Measurements from ENCODE around the gene FTH1. TPM values are rescaled to one million over a fixed set of nuclear protein-coding genes. Genes with fewer than 3 reads are reported as not detected.

Gene FTH1
- total and polyA plus RNA-seq, 2 of the 13 experiments (the other 11 are each of a cell fraction or from before 2014, with no cell fraction given), result 607 to 760 TPM

- TF ChIP-seq DRAP1 (CRISPR knock-in tag; IDR thresholded peaks at IDR 0.05) (0 out of 2 replicates have a peak, but pooled peaks have one; percentile 14), RAD51 (IDR thresholded peaks at IDR 0.05; ENCODE audit: borderline replicate concordance) (no peak), HMGXB4 (CRISPR knock-in tag; IDR thresholded peaks at IDR 0.05; ENCODE audit: borderline replicate concordance in 1 of 2, low read depth in 1 of 2) (peak in 1 of 2 experiments; percentile 65; a peak in 2 of 4 replicates), ZNF574 (CRISPR knock-in tag; IDR thresholded peaks at IDR 0.05) (peak; percentile 77), TMF1 (CRISPR knock-in tag; IDR thresholded peaks at IDR 0.05; ENCODE audit: low read depth) (peak; percentile 30; the same call in 1 of the 2 replicates), ZFP1 (CRISPR knock-in tag; IDR thresholded peaks at IDR 0.05) (peak; percentile 35; the same call in 1 of the 2 replicates), ZNF276 (CRISPR knock-in tag; IDR thresholded peaks at IDR 0.05; ENCODE audit: low read depth) (no peak), SP4 (CRISPR knock-in tag; IDR thresholded peaks at IDR 0.05) (peak; percentile 44; the same call in 1 of the 2 replicates), AHR (CRISPR knock-in tag; IDR thresholded peaks at IDR 0.05) (0 out of 2 replicates have a peak, but pooled peaks have one; percentile 39), ZNF580 (CRISPR knock-in tag; IDR thresholded peaks at IDR 0.05; ENCODE audit: borderline replicate concordance, low read depth) (peak; percentile 74; the same call in 1 of the 2 replicates), ZNF777 (CRISPR knock-in tag; IDR thresholded peaks at IDR 0.05) (no peak), SAP130 (CRISPR knock-in tag; IDR thresholded peaks at IDR 0.05; ENCODE audit: low read depth) (peak; percentile 87), ZNF142 (CRISPR knock-in tag; IDR thresholded peaks at IDR 0.05) (0 out of 2 replicates have a peak, but pooled peaks have one; percentile 55), BCL6 (CRISPR knock-in tag; IDR thresholded peaks at IDR 0.05) (peak; percentile 65), CBX1 (IDR thresholded peaks at IDR 0.05; ENCODE audit: low read depth) (no peak)
Observed at GRCh38 chr11:61971248-61972111, 4.0 kb upstream of the FTH1 start (continued).

Data from HepG2 (cell line).